H1 (cell line): ENCODE data around the gene CDT1. TPM values are rescaled to one million over a fixed set of nuclear protein-coding genes. Genes with fewer than 3 reads are reported as not detected.

Source experiments
- CTCF ChIA-PET: fragments of 300-600 bp; sonication (Branson Sonifier 250); formaldehyde crosslinking; loops from one replicate; lab custom pipeline; 2021; ENCODE audit not compliant: partially characterized antibody; lab: Charles Lee
- POLR2A ChIA-PET: fragments of 300-600 bp; sonication (Branson Sonifier 250); formaldehyde crosslinking; loops from one replicate; lab custom pipeline; 2021; ENCODE audit warnings: inconsistent platforms; ENCODE audit not compliant: partially characterized antibody; lab: Charles Lee
- DNase-seq, 2 experiments: peaks; one replicate each; pipeline versions ENCODE4 v3.0.0 to v3.0.0-alpha.2; 2010 to 2022; ENCODE audit warnings: low spot score in 2 of 2, low read depth in 1 of 2, mixed read lengths in 1 of 2
- FAIRE-seq: peaks from 2 replicates; lab custom pipeline; 2011; peaks lifted over from hg19 to GRCh38; lab: Jason Lieb, UNC
- H2AFZ ChIP-seq: 2 replicates; pipeline ENCODE4 v1.8.1; 2012; ENCODE audit warnings: low read length, inconsistent platforms
- H2AK5ac ChIP-seq: 2 replicates; pipeline ENCODE4 v1.6.1; 2013; ENCODE audit warnings: low read depth, low read length
- H2BK120ac ChIP-seq: replicated peaks from 2 replicates; pipeline ENCODE3; 2013; ENCODE audit warnings: low read depth, low read length, inconsistent platforms
- H2BK12ac ChIP-seq: 2 replicates; pipeline ENCODE4 v1.6.1; 2013; ENCODE audit warnings: low read depth, low read length
- H2BK15ac ChIP-seq: 2 replicates; pipeline ENCODE4 v1.6.1; 2013; ENCODE audit warnings: low read length
- H2BK20ac ChIP-seq: 2 replicates; pipeline ENCODE4 v1.6.1; 2013; ENCODE audit warnings: low read length
- H2BK5ac ChIP-seq: 2 replicates; pipeline ENCODE4 v1.6.1; 2013; ENCODE audit warnings: low read depth, low read length
- H3K14ac ChIP-seq: 2 replicates; pipeline ENCODE4 v1.6.1; 2013; ENCODE audit warnings: inconsistent platforms; ENCODE audit not compliant: insufficient read length
- H3K18ac ChIP-seq: 2 replicates; pipeline ENCODE4 v1.6.1; 2013; ENCODE audit warnings: low read length; ENCODE audit errors: extremely low read depth
- H3K23ac ChIP-seq: 2 replicates; pipeline ENCODE4 v1.6.1; 2013; ENCODE audit warnings: inconsistent platforms; ENCODE audit not compliant: insufficient read length
- H3K23me2 ChIP-seq: 2 replicates; pipeline ENCODE4 v1.6.1; 2013; ENCODE audit warnings: low read depth, low read length
- H3K27ac ChIP-seq: 2 replicates; pipeline ENCODE4 v1.6.1; 2011; ENCODE audit warnings: low read depth, low read length, inconsistent platforms
- H3K27me3 ChIP-seq, 4 experiments: replicated peaks in 1 of 4; 1 replicate in 1 of 4; 2 replicates in 3 of 4; pipeline versions ENCODE4 v1.6.1 to v1.8.1; 2011 to 2013; ENCODE audit warnings: low read length in 3 of 4, mild to moderate bottlenecking in 3 of 4, inconsistent platforms in 2 of 4, mixed read lengths in 2 of 4, moderate library complexity in 1 of 4; ENCODE audit not compliant: control insufficient read depth in 3 of 4, insufficient read depth in 3 of 4; ENCODE audit errors: extremely low read depth in 1 of 4
- H3K36me3 ChIP-seq, 4 experiments: 2 replicates each; pipeline versions ENCODE4 v1.6.1 to v1.8.1; 2011 to 2013; ENCODE audit warnings: mild to moderate bottlenecking in 4 of 4, low read length in 3 of 4, moderate library complexity in 2 of 4, control low read depth in 1 of 4, inconsistent platforms in 1 of 4; ENCODE audit not compliant: insufficient read depth in 4 of 4, control insufficient read depth in 2 of 4
- H3K4ac ChIP-seq: replicated peaks from 2 replicates; pipeline ENCODE3; 2013; ENCODE audit warnings: low read length, low read depth, mixed read lengths, inconsistent platforms; ENCODE audit not compliant: insufficient read length
- H3K4me1 ChIP-seq, 4 experiments: replicated peaks in 1 of 4; 1 replicate in 1 of 4; 2 replicates in 3 of 4; pipeline versions ENCODE4 v1.6.1 to v1.8.1; 2011 to 2013; ENCODE audit warnings: low read length in 3 of 4, inconsistent platforms in 2 of 4, mixed read lengths in 1 of 4; ENCODE audit not compliant: insufficient read depth in 4 of 4, control insufficient read depth in 3 of 4
- H3K4me2 ChIP-seq, 2 experiments: 2 replicates each; pipeline versions ENCODE4 v1.6.1 to v1.8.1; 2011 to 2013; ENCODE audit warnings: low read depth in 2 of 2, low read length in 2 of 2, control low read depth in 1 of 2, inconsistent platforms in 1 of 2, mild to moderate bottlenecking in 1 of 2; ENCODE audit not compliant: insufficient read depth in 1 of 2
- H3K4me3 ChIP-seq, 4 experiments: fragments of 200-600, 300-600 bp in 1 of 4; sonication (generic), shearing (Covaris generic), sonication (Bioruptor Twin) in 1 of 4; 2 replicates each; pipeline versions ENCODE4 v1.5.1 to v1.8.1; 2011 to 2016; ENCODE audit warnings: low read length in 4 of 4, low read depth in 3 of 4, control low read depth in 2 of 4, inconsistent platforms in 2 of 4, mild to moderate bottlenecking in 2 of 4, mixed read lengths in 1 of 4, moderate library complexity in 1 of 4; ENCODE audit not compliant: insufficient read depth in 2 of 4; ENCODE audit errors: extremely low read depth in 1 of 4
- H3K56ac ChIP-seq: replicated peaks from 2 replicates; pipeline ENCODE3; 2013; ENCODE audit warnings: low read depth, mild to moderate bottlenecking, mixed read lengths, low read length, inconsistent platforms; ENCODE audit not compliant: insufficient read length
- H3K79me1 ChIP-seq: 2 replicates; pipeline ENCODE4 v1.6.1; 2013; ENCODE audit warnings: low read depth, low read length, control low read depth
- H3K79me2 ChIP-seq, 2 experiments: 2 replicates each; pipeline versions ENCODE4 v1.6.1 to v1.8.1; 2012 to 2013; ENCODE audit warnings: low read length in 2 of 2, mild to moderate bottlenecking in 2 of 2, inconsistent platforms in 1 of 2; ENCODE audit not compliant: insufficient read depth in 2 of 2, control insufficient read depth in 1 of 2
- H3K9ac ChIP-seq, 4 experiments: replicated peaks in 1 of 4; 1 replicate in 1 of 4; 2 replicates in 3 of 4; pipeline versions ENCODE4 v1.6.1 to v1.8.1; 2011 to 2013; ENCODE audit warnings: low read depth in 3 of 4, low read length in 3 of 4, control low read depth in 2 of 4, mild to moderate bottlenecking in 2 of 4, moderate library complexity in 2 of 4, inconsistent platforms in 1 of 4; ENCODE audit errors: extremely low read depth in 1 of 4
- H3K9me3 ChIP-seq, 2 experiments: 2 replicates each; pipeline versions ENCODE4 v1.6.1 to v1.8.1; 2012 to 2013; ENCODE audit warnings: mild to moderate bottlenecking in 2 of 2, moderate library complexity in 2 of 2, control low read depth in 1 of 2, inconsistent platforms in 1 of 2, low read depth in 1 of 2, low read length in 1 of 2, mixed read lengths in 1 of 2; ENCODE audit not compliant: insufficient read depth in 2 of 2
- H4K20me1 ChIP-seq, 2 experiments: replicated peaks in 1 of 2; 2 replicates each; pipeline versions ENCODE3 to v1.8.1; 2011 to 2013; ENCODE audit warnings: inconsistent platforms in 2 of 2, low read length in 2 of 2, mild to moderate bottlenecking in 1 of 2; ENCODE audit not compliant: insufficient read depth in 2 of 2, control insufficient read depth in 1 of 2
- H4K5ac ChIP-seq: 2 replicates; pipeline ENCODE4 v1.6.1; 2013; ENCODE audit warnings: low read length, low read depth, mixed read lengths, inconsistent platforms; ENCODE audit not compliant: insufficient read length
- H4K8ac ChIP-seq: 2 replicates; pipeline ENCODE4 v1.8.0; 2013; ENCODE audit warnings: mild to moderate bottlenecking, moderate library complexity, low read length, inconsistent platforms; ENCODE audit not compliant: insufficient read depth; ENCODE audit errors: extremely low read depth
- H4K91ac ChIP-seq: replicated peaks from 2 replicates; pipeline ENCODE3; 2013; ENCODE audit warnings: low read length, mixed read lengths, inconsistent platforms; ENCODE audit not compliant: insufficient read length
- CBX5 ChIP-seq: fragments of 300-800, 300-1000 bp; sonication (generic); IDR thresholded peaks from 2 replicates; pipeline ENCODE4 v1.7.1; 2016; ENCODE audit warnings: antibody characterized with exemption, low read length, low read depth
- CEBPB ChIP-seq: IDR thresholded peaks from 2 replicates; pipeline ENCODE4 v1.6.1; 2012; ENCODE audit warnings: low read depth, low read length
- E2F6 ChIP-seq: IDR thresholded peaks from 2 replicates; pipeline ENCODE4 v1.6.1; 2012; ENCODE audit warnings: inconsistent platforms
- PHF8 ChIP-seq: fragments of 200-600 bp; sonication (generic); conservative IDR thresholded peaks from 2 replicates; pipeline ENCODE4 v1.7.1; 2012; ENCODE audit warnings: low read depth, mild to moderate bottlenecking, inconsistent platforms, low read length, moderate library complexity
- SP4 ChIP-seq: IDR thresholded peaks from 2 replicates; pipeline ENCODE4 v1.6.1; 2012; ENCODE audit warnings: low read length, inconsistent platforms
- TAF1 ChIP-seq: IDR thresholded peaks from 2 replicates; pipeline ENCODE4 v1.6.1; 2011; ENCODE audit warnings: mild to moderate bottlenecking, low read depth, low read length
- WGBS, 2 experiments: shearing (Covaris generic) in 1 of 2; methylation state at CpG; one replicate each; pipeline versions ENCODE4 v1.1.6 to v1.1.7; 2013 to 2015; ENCODE audit warnings: low lambda C conversion rate in 2 of 2, mixed read lengths in 2 of 2, inconsistent platforms in 1 of 2, low coverage in 1 of 2, missing lambda C conversion rate in 1 of 2; ENCODE audit not compliant: insufficient replicate concordance in 2 of 2, insufficient coverage in 1 of 2, insufficient read length in 1 of 2; ENCODE audit errors: extremely low coverage in 1 of 2, missing lambda C conversion rate in 1 of 2; 5-methylcytosine and 5-hydroxymethylcytosine counted together
- polyA plus RNA-seq, 7 experiments: library from polyadenylated mRNA; depleted of rRNA in 3 of 7; stranded (reverse) in 5 of 7; unstranded in 2 of 7; fragments of >200 nt in 5 of 7; fragments of 200-250 nt in 2 of 7; gene quantifications; 1 replicate in 5 of 7; 2 replicates in 1 of 7; 4 replicates in 1 of 7; pipeline versions ENCODE4 v1.2.1 to v1.2.3, GENCODE V29; 2011 to 2013; ENCODE audit warnings: missing spikeins in 2 of 7, mixed read lengths in 2 of 7
- total RNA-seq: library from RNA; stranded (reverse); fragmentation: NEBNext Ultra II Directional; extraction: Animal tissue kit (Norgen Biotek cat#: 25700); gene quantifications from 2 replicates; pipeline ENCODE4 v1.2.1, GENCODE V29; 2021

CDT1 gene
- total and polyA plus RNA-seq, 2 of the 8 experiments (the other 6 are each of a cell fraction or from before 2014, with no cell fraction given), result 76.7 to 95.4 TPM

DNA sequence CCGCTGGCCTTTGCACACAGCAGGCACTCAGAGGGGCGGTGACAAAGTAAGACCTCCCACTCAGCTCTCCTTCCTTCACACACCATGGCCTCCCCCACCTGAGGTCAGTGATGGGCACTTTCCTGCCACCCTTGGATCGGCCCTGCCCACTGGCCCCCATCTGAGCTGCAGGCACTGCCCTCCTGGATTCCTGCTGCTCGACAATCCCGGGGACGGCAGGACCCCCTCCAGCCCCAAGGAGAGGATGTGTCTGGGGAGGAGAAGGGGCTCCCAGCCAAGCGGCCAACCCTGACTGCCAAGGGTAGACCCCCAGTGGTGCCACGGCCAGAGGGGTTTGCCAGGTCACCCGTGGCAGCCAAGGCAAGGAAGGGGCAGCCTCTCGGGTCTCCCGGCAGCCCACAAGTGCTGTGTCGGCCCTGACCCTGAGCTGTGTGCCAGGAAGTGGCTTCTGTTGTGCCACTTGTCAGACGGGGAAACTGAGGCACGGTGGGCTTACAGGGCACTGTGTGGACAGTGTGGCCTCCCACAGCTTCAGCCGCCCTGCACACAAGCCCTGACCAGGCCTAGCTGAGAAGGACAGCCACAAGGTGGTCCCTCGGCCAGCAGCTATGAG is 41.2 kb upstream of the CDT1 start:
- Histone ChIP-seq H3K4ac (no peak overlapping the region), H3K4me2 (no peak overlapping the region), H2AK5ac (peak overlapping the region; percentile 92; the same call in 1 of the 2 replicates), H2BK12ac (peak overlapping the region; percentile 95; the same call in 1 of the 2 replicates), H3K79me1 (peaks cover 5% of the 10 kb centered on the region), H2BK120ac (no peak overlapping the region), H3K14ac (no peak overlapping the region), H3K4me1 (peaks cover 4 to 33% (median 28%) of the 10 kb centered on the region in 4 experiments), H3K56ac (no peak overlapping the region), H3K79me2 (peaks cover 0 to 2% of the 10 kb centered on the region in 2 experiments; a peak in 2 of 4 replicates), H4K5ac (no peak overlapping the region), H3K23me2 (no peaks in the 10 kb centered on the region), H3K9ac (no peak overlapping the region; a peak in 1 of 7 replicates), H4K20me1 (peaks cover under 1 to 13% of the 10 kb centered on the region in 2 experiments), H2BK15ac (peak overlapping the region; percentile 99; the same call in 1 of the 2 replicates), H4K8ac (peak overlapping the region; percentile 36; the same call in 1 of the 2 replicates), H3K27ac (peak overlapping the region; percentile 64; the same call in 1 of the 2 replicates), H3K18ac (no peak overlapping the region)
- CTCF ChIA-PET, result interaction anchor here (0.5 to 25.0 kb wide), 13 partner anchors 9 to 418 kb away, joined by 3 to 251 read pairs (median 3); no protein-coding TSS in a partner anchor
- 80% methylated on average over 15 of the region's 16 CpGs; no CpG with 5 or more reads in 1 of the 2 experiments for WGBS, 2 experiments
- TF ChIP-seq CBX5, result no peak
- no peak for TF ChIP-seq PHF8
- TF ChIP-seq TAF1, result no peak
- TF ChIP-seq E2F6, result no peak
- TF ChIP-seq SP4, result no peak
- no peak for TF ChIP-seq CEBPB
- TF ChIP-seq, all 59 proteins: peak for 0
- DNase-seq (no peak), FAIRE-seq (no peak)
- H2AFZ ChIP-seq, result no peak overlapping the region
- H2BK5ac ChIP-seq, result peak overlapping the region; percentile 82; the same call in 1 of the 2 replicates
- no peaks in the 10 kb centered on the region for H3K27me3 ChIP-seq
- peak overlapping the region; percentile 80; the same call in 1 of the 2 replicates for H2BK20ac ChIP-seq
- peak overlapping the region; percentile 71 for H4K91ac ChIP-seq
- POLR2A ChIA-PET, result interaction anchor here (1.0 to 4.1 kb wide), 6 partner anchors 10 to 44 kb away, joined by 3 to 22 read pairs (median 9); no protein-coding TSS in a partner anchor
- no peaks in the 10 kb centered on the region for H3K9me3 ChIP-seq
- no peak overlapping the region for H3K23ac ChIP-seq
- no peak overlapping the region for H3K4me3 ChIP-seq
- no peaks in the 10 kb centered on the region for H3K36me3 ChIP-seq
